Mucosa of stomach (tissue), 1 donor: ENCODE results near the gene CCDC181.

Experiments used
- H3K27me3 ChIP-seq: one replicate; pipeline ENCODE4 v1.7.0; 2013; ENCODE audit warnings: mild to moderate bottlenecking, low read length; ENCODE audit not compliant: control insufficient read depth, insufficient read depth
- H3K36me3 ChIP-seq: one replicate; pipeline ENCODE4 v1.7.0; 2013; ENCODE audit warnings: low read length; ENCODE audit not compliant: control insufficient read depth, insufficient read depth
- H3K4me1 ChIP-seq: one replicate; pipeline ENCODE4 v1.7.0; 2013; ENCODE audit warnings: mild to moderate bottlenecking, low read length; ENCODE audit not compliant: control insufficient read depth, insufficient read depth
- H3K4me3 ChIP-seq: one replicate; pipeline ENCODE4 v1.7.0; 2013; ENCODE audit warnings: low read length
- H3K9ac ChIP-seq: one replicate; pipeline ENCODE4 v1.7.0; 2013; ENCODE audit warnings: mild to moderate bottlenecking, low read length, moderate library complexity
- H3K9me3 ChIP-seq: one replicate; pipeline ENCODE4 v1.7.0; 2013; ENCODE audit warnings: mild to moderate bottlenecking, low read length, moderate library complexity; ENCODE audit not compliant: control insufficient read depth
- donor health status: Pancreatic carcinoma.

Gene CCDC181

GRCh38 chr1:169427081-169427641, at the start of gene CCDC181:
CCDC181 (minus strand) TSS chr1:169427474; CDS start chr1:169424927, 2,547 bp downstream.
- no peaks in the 10 kb centered on the region for H3K9me3 ChIP-seq
- H3K4me1 ChIP-seq: peaks cover 6% of the 10 kb centered on the region
- H3K9ac ChIP-seq: no peak within 1 kb of the TSS
- peaks cover 15% of the 10 kb centered on the region for H3K27me3 ChIP-seq
- H3K36me3 ChIP-seq: no peaks in the 10 kb centered on the region
- peak within 1 kb of the TSS; percentile 33 for H3K4me3 ChIP-seq

DNA sequence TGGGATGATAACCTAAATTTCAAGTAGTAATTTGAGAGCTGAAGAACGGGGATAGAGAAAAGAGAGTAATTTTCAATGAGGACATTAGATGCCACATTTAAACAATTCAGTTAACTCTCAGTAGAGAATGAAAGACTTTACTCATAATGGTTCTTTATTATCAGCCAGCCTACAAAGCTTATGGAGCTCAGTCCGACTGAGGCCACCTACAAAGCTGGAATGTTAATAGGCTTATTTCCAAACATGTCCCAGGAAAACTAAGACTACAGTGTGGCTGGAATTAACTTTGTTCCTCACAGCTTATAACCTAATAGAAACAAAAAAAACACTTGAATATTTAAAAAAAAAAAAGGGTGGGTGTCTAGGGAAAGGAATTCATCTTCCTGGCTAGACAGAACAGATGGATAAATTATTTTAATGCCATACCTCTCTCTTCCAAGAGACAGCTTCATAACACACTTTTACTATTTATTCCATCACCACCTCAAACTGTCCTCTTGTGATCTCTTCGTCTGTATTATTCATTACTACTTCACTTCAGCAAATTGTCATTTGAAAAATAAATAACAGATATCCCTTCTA, 48.6 kb upstream of the CCDC181 start:
- H3K4me3 ChIP-seq: no peak overlapping the region
- H3K27me3 ChIP-seq: no peaks in the 10 kb centered on the region
- H3K9me3 ChIP-seq: no peaks in the 10 kb centered on the region
- H3K36me3 ChIP-seq: no peaks in the 10 kb centered on the region
- peaks cover 3% of the 10 kb centered on the region for H3K4me1 ChIP-seq
- H3K9ac ChIP-seq: no peak overlapping the region

- H3K27me3 ChIP-seq: no peaks in the 10 kb centered on the region
- no peaks in the 10 kb centered on the region for H3K36me3 ChIP-seq
- no peak overlapping the region for H3K4me3 ChIP-seq
- H3K9ac ChIP-seq: no peak overlapping the region
- peaks cover 1% of the 10 kb centered on the region for H3K4me1 ChIP-seq
- no peaks in the 10 kb centered on the region for H3K9me3 ChIP-seq
Observed at GRCh38 chr1:169474302-169474995, 47.2 kb upstream of the CCDC181 start.

DNA sequence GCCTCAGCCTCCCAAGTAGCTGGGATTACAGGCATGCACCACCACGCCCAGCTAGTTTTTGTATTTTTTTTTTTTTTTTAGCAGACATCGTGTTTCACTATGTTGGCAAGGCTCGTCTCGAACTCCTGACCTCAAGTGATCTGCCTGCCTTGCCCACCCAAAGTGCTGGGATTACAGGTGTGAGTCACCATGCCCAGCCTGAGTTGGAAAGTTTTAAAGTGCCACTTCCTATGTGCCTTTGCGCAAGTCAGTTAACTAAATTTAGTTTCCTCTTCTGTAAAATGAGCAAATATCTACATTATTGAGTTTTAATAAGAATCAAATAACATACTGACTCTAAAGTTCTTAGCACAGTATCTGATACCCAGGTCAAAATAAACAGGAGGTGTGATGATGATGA, 46.1 kb upstream of the CCDC181 start:
- Histone ChIP-seq H3K4me3 (no peak overlapping the region), H3K9me3 (no peaks in the 10 kb centered on the region), H3K27me3 (no peaks in the 10 kb centered on the region), H3K36me3 (no peaks in the 10 kb centered on the region), H3K4me1 (no peaks in the 10 kb centered on the region), H3K9ac (no peak overlapping the region)

DNA sequence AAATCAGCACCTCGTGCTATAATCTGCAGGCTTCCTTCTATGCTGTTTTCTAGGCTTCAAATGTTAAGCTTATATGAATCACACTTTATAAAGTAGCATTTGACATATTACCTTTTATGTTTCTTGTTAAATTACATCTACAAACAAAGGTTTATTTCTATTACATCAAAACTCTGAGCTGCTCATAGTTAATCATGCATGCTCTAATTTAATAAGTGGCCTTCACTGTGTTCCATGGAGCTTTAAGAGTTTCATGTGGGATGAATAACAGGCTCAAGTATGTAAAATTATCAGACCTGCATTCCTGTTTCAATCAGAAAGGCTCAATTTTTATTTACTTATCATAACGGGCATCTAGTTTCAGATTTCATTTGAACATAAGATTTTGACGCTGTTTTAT, 45.5 kb upstream of the CCDC181 start:
- H3K4me1 ChIP-seq: no peaks in the 10 kb centered on the region
- no peak overlapping the region for H3K4me3 ChIP-seq
- no peaks in the 10 kb centered on the region for H3K27me3 ChIP-seq
- H3K36me3 ChIP-seq: no peaks in the 10 kb centered on the region
- H3K9me3 ChIP-seq: no peaks in the 10 kb centered on the region
- no peak overlapping the region for H3K9ac ChIP-seq

DNA sequence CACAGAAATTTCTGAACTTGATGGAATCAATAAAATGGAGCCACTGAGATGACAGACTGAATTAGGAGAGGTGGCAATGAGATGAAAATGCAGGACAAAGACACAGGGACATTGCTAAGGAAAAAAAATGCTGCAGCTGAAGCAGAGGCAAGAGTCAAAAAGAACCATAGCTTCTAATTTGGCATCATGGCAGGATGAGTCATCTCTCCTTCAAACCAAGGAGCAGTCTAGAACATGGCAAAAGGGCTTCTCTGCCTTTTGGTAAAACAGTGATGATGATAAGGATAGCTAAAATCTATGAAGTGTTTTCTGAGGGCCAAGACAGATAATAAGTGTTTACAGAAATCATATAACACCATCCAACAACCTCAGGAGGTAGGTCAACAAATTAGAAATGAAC, 41.7 kb upstream of the CCDC181 start:
- Histone ChIP-seq H3K4me3 (no peak overlapping the region), H3K36me3 (no peaks in the 10 kb centered on the region), H3K27me3 (no peaks in the 10 kb centered on the region), H3K9me3 (no peaks in the 10 kb centered on the region), H3K9ac (no peak overlapping the region), H3K4me1 (no peaks in the 10 kb centered on the region)

DNA sequence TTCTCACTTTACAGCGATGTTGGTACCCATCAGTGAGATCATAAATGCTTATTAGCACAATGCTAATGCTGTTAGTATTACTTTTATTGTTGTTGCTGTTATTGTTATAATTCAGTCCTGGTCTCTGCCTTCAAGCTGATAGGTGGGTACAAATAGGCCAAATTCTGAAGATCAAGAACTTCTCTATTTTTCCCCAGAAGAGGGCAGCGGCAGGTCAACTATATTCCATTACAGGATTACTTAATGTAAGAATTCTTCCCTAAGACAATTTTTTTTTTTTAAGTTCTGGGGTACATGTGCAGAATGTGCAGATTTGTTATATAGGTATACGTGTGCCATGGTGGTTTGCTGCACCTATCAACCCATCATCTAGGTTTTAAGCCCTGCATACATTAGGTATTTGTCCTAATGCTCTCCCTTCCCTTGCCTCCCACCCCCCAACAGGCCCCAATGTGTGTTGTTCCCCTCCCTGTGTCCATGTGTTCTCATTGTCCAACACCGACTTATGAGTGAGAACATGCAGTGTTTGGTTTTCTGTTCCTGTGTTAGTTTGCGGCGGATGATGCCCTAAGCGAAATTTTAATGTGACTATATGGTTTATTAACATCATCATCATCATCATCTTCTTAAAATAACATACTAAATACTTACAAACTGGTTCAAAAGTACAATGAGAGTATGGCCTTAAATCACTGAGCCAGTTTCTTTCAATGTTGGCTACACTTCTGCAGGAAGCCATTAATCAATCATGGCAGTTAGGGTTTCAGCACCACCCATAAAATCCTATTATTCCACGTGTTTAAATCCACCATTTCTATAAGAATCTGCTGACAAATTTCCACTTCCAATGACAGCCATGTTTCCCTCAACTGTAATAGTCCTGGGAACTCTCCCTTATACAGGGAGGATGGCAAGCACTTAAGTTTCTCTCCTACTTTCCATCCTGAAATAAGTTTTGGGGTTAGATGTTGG, 39.3 kb upstream of the CCDC181 start:
- H3K27me3 ChIP-seq: no peaks in the 10 kb centered on the region
- no peaks in the 10 kb centered on the region for H3K36me3 ChIP-seq
- no peaks in the 10 kb centered on the region for H3K4me1 ChIP-seq
- H3K9me3 ChIP-seq: no peaks in the 10 kb centered on the region
- H3K4me3 ChIP-seq: no peak overlapping the region
- H3K9ac ChIP-seq: no peak overlapping the region

DNA sequence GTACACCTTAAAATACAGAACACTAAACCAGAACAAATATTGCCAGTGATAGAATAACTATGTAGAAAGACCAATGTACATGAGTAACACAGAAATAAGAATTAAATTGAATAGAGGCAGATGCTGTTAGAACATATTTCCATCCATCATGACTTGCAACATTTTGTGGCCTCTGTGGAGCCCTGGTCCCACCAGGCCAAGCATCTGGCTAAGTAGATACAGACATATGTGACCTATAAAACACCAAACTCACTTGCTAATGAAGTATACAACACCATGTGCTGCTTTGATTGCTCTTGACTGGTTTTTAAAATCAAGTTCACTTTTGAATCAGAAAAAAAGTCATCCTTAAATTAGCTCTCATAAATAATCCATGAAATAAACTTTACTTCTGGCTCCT, 38.0 kb upstream of the CCDC181 start:
- peaks cover 5% of the 10 kb centered on the region for H3K4me1 ChIP-seq
- H3K4me3 ChIP-seq: no peak overlapping the region
- peaks cover 4% of the 10 kb centered on the region for H3K27me3 ChIP-seq
- H3K36me3 ChIP-seq: no peaks in the 10 kb centered on the region
- H3K9ac ChIP-seq: no peak overlapping the region
- H3K9me3 ChIP-seq: no peaks in the 10 kb centered on the region

GRCh38 chr1:169462385-169462784, 35.1 kb upstream of the CCDC181 start:
- no peak overlapping the region for H3K9ac ChIP-seq
- no peaks in the 10 kb centered on the region for H3K36me3 ChIP-seq
- H3K4me1 ChIP-seq: peaks cover 8% of the 10 kb centered on the region
- H3K27me3 ChIP-seq: peaks cover 7% of the 10 kb centered on the region
- no peaks in the 10 kb centered on the region for H3K9me3 ChIP-seq
- H3K4me3 ChIP-seq: no peak overlapping the region

DNA sequence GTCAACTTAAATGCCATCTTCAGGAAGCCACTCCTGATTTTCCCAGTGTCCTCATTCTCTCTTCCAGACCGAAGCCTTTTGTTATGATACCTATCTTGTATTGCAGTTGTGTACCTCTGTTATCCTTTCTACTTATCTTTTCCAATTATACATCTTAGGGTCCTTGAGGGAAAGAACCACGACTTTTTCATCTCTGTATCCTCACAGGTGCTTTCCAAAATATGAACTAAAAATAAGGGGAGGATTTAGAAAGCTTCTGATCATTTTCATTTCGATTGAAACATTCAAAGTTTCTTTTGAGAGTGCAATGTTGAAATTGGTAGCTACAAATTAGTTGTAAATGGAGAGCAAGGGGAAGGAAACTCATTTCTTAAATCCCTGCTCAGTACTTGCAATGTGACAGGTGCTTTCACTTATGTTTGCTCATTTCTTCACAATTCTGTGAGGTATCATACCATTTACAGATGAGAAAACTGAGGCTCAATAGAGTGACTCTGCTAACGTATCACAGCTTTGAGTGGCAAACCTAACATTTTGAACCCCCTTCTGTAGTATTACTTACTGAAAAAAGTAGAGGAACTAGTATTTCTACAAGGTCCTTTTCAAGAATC, 34.2 kb upstream of the CCDC181 start:
- H3K4me3 ChIP-seq: no peak overlapping the region
- H3K4me1 ChIP-seq: peaks cover 8% of the 10 kb centered on the region
- no peaks in the 10 kb centered on the region for H3K36me3 ChIP-seq
- H3K27me3 ChIP-seq: peaks cover 7% of the 10 kb centered on the region
- no peaks in the 10 kb centered on the region for H3K9me3 ChIP-seq
- H3K9ac ChIP-seq: no peak overlapping the region

- H3K9me3 ChIP-seq: no peaks in the 10 kb centered on the region
- H3K27me3 ChIP-seq: peaks cover 7% of the 10 kb centered on the region
- peak overlapping the region; percentile 32 for H3K9ac ChIP-seq
- peaks cover 8% of the 10 kb centered on the region for H3K4me1 ChIP-seq
- peak overlapping the region; percentile 40 for H3K4me3 ChIP-seq
- no peaks in the 10 kb centered on the region for H3K36me3 ChIP-seq
Observed at GRCh38 chr1:169460191-169460833, 33.0 kb upstream of the CCDC181 start.
